WTC11 (cell line): Measurements from ENCODE around the gene CCDC24.

Source experiments
- FOXP1 ChIP-seq: sonication (generic); formaldehyde crosslinking; IDR thresholded peaks from 2 replicates; pipeline ENCODE4 v1.8.0; 2022; ENCODE audit warnings: missing genetic modification reagents, mild to moderate bottlenecking, moderate library complexity, borderline replicate concordance
- GABPB1 ChIP-seq: sonication (generic); formaldehyde crosslinking; IDR thresholded peaks from 2 replicates; pipeline ENCODE4 v1.8.1; 2023; ENCODE audit warnings: mild to moderate bottlenecking, missing genetic modification reagents
- IRF2 ChIP-seq: sonication (generic); formaldehyde crosslinking; IDR thresholded peaks from 2 replicates; pipeline ENCODE4 v1.8.0; 2022; ENCODE audit warnings: low read depth, missing genetic modification reagents, borderline replicate concordance
- JUN ChIP-seq: sonication (generic); formaldehyde crosslinking; IDR thresholded peaks from 2 replicates; pipeline ENCODE4 v1.8.0; 2023; ENCODE audit warnings: mild to moderate bottlenecking, missing genetic modification reagents
- MYBL2 ChIP-seq: sonication (generic); formaldehyde crosslinking; IDR thresholded peaks from 2 replicates; pipeline ENCODE4 v1.8.1; 2023; ENCODE audit warnings: mild to moderate bottlenecking, moderate library complexity, missing genetic modification reagents
- NFYB ChIP-seq: sonication (generic); formaldehyde crosslinking; conservative IDR thresholded peaks from 2 replicates; pipeline ENCODE4 v1.8.0; 2022; ENCODE audit warnings: low read depth, missing genetic modification reagents
- PRDM15 ChIP-seq: sonication (generic); formaldehyde crosslinking; IDR thresholded peaks from 2 replicates; pipeline ENCODE4 v1.8.0; 2022; ENCODE audit warnings: missing genetic modification reagents
- SMAD4 ChIP-seq: sonication (generic); formaldehyde crosslinking; IDR thresholded peaks from 2 replicates; pipeline ENCODE4 v1.8.0; 2022; ENCODE audit warnings: mild to moderate bottlenecking, missing genetic modification reagents
- ZBTB21 ChIP-seq: sonication (generic); formaldehyde crosslinking; IDR thresholded peaks from 2 replicates; pipeline ENCODE4 v1.8.1; 2023; ENCODE audit warnings: mild to moderate bottlenecking, missing genetic modification reagents, borderline replicate concordance
- ZNF423 ChIP-seq: fragments of 250-450 bp; sonication (Bioruptor Pico); IDR thresholded peaks from 2 replicates; pipeline ENCODE4 v2.1.2; 2022; ENCODE audit warnings: mild to moderate bottlenecking, moderate library complexity
- ZNF425 ChIP-seq: fragments of 250-450 bp; sonication (Bioruptor Pico); conservative IDR thresholded peaks from 2 replicates; pipeline ENCODE4 v1.9.0; 2021; ENCODE audit warnings: mild to moderate bottlenecking
- TF ChIP-seq, protein P1 (sequence below): sonication (generic); formaldehyde crosslinking; IDR thresholded peaks from 2 replicates; pipeline ENCODE4 v1.8.1; 2022; ENCODE audit warnings: low read depth, mild to moderate bottlenecking, moderate library complexity, missing genetic modification reagents, borderline replicate concordance
- TF ChIP-seq, protein P2 (sequence below): fragments of 200-600 bp; IDR thresholded peaks from 2 replicates; pipeline ENCODE4 v1.8.0; 2022; ENCODE audit warnings: antibody characterized with exemption
- TF ChIP-seq, protein P3 (sequence below): sonication (generic); formaldehyde crosslinking; IDR thresholded peaks from 2 replicates; pipeline ENCODE4 v1.8.1; 2022; ENCODE audit warnings: mild to moderate bottlenecking, missing genetic modification reagents, moderate library complexity, borderline replicate concordance

DNA sequence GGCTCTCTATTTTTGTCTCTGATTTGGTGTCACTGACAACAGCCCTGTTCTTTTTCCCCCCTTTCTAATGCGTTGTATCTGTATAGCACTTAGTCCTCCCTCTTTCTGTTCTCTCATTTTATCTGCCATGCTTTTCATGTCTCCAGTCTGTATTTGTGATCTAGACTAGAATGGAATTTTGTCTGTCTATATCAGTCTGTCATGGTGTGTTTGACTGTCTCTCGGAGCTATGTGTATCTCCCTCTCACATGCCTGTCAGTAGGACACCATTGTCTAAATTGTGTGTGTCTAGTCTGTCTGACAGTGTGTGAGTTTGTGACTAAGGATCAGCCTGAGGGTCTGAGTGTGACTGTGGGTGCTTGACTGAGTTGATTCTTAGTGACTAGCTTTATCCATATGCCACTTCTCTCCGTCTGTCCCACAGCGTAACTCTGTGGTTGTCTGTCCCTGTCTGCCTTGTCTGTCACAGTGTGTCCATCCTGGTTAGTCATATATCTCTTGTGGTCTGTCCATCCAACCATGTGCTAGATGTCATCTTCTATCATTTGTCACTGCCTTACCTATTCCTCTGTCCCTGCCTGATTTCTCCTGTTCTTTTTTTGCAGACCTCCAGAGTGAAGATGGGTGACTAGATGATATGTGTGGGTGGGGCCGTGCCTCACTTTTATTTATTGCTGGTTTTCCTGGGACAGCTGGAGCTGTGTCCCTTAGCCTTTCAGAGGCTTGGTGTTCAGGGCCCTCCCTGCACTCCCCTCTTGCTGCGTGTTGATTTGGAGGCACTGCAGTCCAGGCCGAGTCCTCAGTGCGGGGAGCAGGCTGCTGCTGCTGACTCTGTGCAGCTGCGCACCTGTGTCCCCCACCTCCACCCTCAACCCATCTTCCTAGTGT is 13.8 kb upstream of the CCDC24 start:
- TF ChIP-seq SMAD4 (CRISPR knock-in tag) (no peak), IRF2 (CRISPR knock-in tag) (no peak), MYBL2 (CRISPR knock-in tag) (no peak), ZNF425 (CRISPR knock-in tag) (no peak), JUN (CRISPR knock-in tag) (no peak), ZBTB21 (CRISPR knock-in tag) (no peak), NFYB (CRISPR knock-in tag) (no peak), GABPB1 (CRISPR knock-in tag) (no peak), PRDM15 (CRISPR knock-in tag) (no peak), ZNF423 (no peak), FOXP1 (CRISPR knock-in tag) (no peak)
- TF ChIP-seq, protein P1, sequence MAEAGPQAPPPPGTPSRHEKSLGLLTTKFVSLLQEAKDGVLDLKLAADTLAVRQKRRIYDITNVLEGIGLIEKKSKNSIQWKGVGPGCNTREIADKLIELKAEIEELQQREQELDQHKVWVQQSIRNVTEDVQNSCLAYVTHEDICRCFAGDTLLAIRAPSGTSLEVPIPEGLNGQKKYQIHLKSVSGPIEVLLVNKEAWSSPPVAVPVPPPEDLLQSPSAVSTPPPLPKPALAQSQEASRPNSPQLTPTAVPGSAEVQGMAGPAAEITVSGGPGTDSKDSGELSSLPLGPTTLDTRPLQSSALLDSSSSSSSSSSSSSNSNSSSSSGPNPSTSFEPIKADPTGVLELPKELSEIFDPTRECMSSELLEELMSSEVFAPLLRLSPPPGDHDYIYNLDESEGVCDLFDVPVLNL (CRISPR knock-in tag): no peak
- TF ChIP-seq, protein P2, sequence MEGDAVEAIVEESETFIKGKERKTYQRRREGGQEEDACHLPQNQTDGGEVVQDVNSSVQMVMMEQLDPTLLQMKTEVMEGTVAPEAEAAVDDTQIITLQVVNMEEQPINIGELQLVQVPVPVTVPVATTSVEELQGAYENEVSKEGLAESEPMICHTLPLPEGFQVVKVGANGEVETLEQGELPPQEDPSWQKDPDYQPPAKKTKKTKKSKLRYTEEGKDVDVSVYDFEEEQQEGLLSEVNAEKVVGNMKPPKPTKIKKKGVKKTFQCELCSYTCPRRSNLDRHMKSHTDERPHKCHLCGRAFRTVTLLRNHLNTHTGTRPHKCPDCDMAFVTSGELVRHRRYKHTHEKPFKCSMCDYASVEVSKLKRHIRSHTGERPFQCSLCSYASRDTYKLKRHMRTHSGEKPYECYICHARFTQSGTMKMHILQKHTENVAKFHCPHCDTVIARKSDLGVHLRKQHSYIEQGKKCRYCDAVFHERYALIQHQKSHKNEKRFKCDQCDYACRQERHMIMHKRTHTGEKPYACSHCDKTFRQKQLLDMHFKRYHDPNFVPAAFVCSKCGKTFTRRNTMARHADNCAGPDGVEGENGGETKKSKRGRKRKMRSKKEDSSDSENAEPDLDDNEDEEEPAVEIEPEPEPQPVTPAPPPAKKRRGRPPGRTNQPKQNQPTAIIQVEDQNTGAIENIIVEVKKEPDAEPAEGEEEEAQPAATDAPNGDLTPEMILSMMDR: no peak
- TF ChIP-seq, protein P3, sequence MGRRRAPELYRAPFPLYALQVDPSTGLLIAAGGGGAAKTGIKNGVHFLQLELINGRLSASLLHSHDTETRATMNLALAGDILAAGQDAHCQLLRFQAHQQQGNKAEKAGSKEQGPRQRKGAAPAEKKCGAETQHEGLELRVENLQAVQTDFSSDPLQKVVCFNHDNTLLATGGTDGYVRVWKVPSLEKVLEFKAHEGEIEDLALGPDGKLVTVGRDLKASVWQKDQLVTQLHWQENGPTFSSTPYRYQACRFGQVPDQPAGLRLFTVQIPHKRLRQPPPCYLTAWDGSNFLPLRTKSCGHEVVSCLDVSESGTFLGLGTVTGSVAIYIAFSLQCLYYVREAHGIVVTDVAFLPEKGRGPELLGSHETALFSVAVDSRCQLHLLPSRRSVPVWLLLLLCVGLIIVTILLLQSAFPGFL (CRISPR knock-in tag): no peak
